HEK293 (cell line): ENCODE results near the gene STRN3.

Experiments
- CTCF ChIA-PET: fragments of 350-600 bp; formaldehyde crosslinking; extraction: SDS; loops from one replicate; lab custom pipeline; 2021; ENCODE audit warnings: antibody characterized with exemption; lab: Yijun Ruan, JAX
- POLR2A ChIA-PET: fragments of 300-600 bp; formaldehyde crosslinking; extraction: SDS; loops from one replicate; lab custom pipeline; 2020; ENCODE audit warnings: antibody characterized with exemption, inconsistent platforms; lab: Yijun Ruan, JAX
- H3K27ac ChIP-seq: fragments of 200-500 bp; sonication (Bioruptor generic); 2 replicates; pipeline ENCODE4 v1.5.1; 2014; ENCODE audit warnings: low read depth, low read length, control low read depth, inconsistent platforms; ENCODE audit errors: extremely low read depth
- H3K36me3 ChIP-seq, 2 experiments: fragments of 200-500 bp in 1 of 2; sonication (Bioruptor generic) in 1 of 2; 1 replicate in 1 of 2; 2 replicates in 1 of 2; pipeline ENCODE4 v1.5.1; 2014 to 2017; ENCODE audit warnings: inconsistent platforms in 2 of 2, low read length in 2 of 2; ENCODE audit not compliant: control insufficient read depth in 2 of 2, insufficient read depth in 1 of 2
- H3K4me1 ChIP-seq: fragments of 200-500 bp; sonication (Bioruptor generic); 2 replicates; pipeline ENCODE4 v1.5.1; 2014; ENCODE audit warnings: mild to moderate bottlenecking, low read length, inconsistent platforms; ENCODE audit not compliant: control insufficient read depth, insufficient read depth
- H3K4me3 ChIP-seq: 2 replicates; pipeline ENCODE4 v1.5.1; 2011; ENCODE audit warnings: low read depth, mild to moderate bottlenecking, control low read depth, low read length, moderate library complexity
- H3K9me3 ChIP-seq: fragments of 200-500 bp; sonication (Bioruptor generic); 2 replicates; pipeline ENCODE4 v1.5.1; 2014; ENCODE audit warnings: low read depth, low read length, inconsistent platforms; ENCODE audit not compliant: control insufficient read depth, insufficient read depth
- PRDM1 ChIP-seq: fragments of 450-650 bp; formaldehyde crosslinking; IDR thresholded peaks from 2 replicates; pipeline ENCODE4; 2016; ENCODE audit warnings: missing biosample characterization, missing genetic modification characterization
- SCRT2 ChIP-seq: fragments of 450-650 bp; formaldehyde crosslinking; IDR thresholded peaks from 2 replicates; pipeline ENCODE4 v1.5.1; 2016; ENCODE audit warnings: missing biosample characterization, missing genetic modification characterization
- ZNF175 ChIP-seq: fragments of 450-650 bp; formaldehyde crosslinking; IDR thresholded peaks from 2 replicates; pipeline ENCODE4 v1.5.1; 2016; ENCODE audit warnings: missing biosample characterization, missing genetic modification characterization
- ZNF544 ChIP-seq: fragments of 450-650 bp; formaldehyde crosslinking; IDR thresholded peaks from 2 replicates; pipeline ENCODE4 v1.5.0; 2017; ENCODE audit warnings: missing biosample characterization, missing genetic modification characterization
- ZNF548 ChIP-seq: fragments of 450-650 bp; formaldehyde crosslinking; IDR thresholded peaks from 2 replicates; pipeline ENCODE4 v1.5.1; 2016; ENCODE audit warnings: missing biosample characterization, missing genetic modification characterization
- ZNF626 ChIP-seq: fragments of 450-650 bp; sonication (Bioruptor Pico); formaldehyde crosslinking; IDR thresholded peaks from 2 replicates; pipeline ENCODE4 v1.5.1; 2018; ENCODE audit warnings: missing biosample characterization, missing genetic modification characterization, inconsistent platforms
- TF ChIP-seq, protein P1 (sequence below): fragments of 450-650 bp; formaldehyde crosslinking; conservative IDR thresholded peaks from 2 replicates; pipeline ENCODE4 v1.5.1; 2016; ENCODE audit warnings: low read depth, missing biosample characterization, missing genetic modification characterization
- TF ChIP-seq, protein P2 (sequence below): fragments of 450-650 bp; formaldehyde crosslinking; IDR thresholded peaks from 2 replicates; pipeline ENCODE4 v1.5.1; 2016; ENCODE audit warnings: missing biosample characterization, missing genetic modification characterization
- TF ChIP-seq, protein P3 (sequence below): fragments of 450-650 bp; formaldehyde crosslinking; IDR thresholded peaks from 2 replicates; pipeline ENCODE4 v1.5.1; 2016; ENCODE audit warnings: missing biosample characterization, missing genetic modification characterization
- TF ChIP-seq, protein P4 (sequence below): fragments of 450-650 bp; formaldehyde crosslinking; IDR thresholded peaks from 2 replicates; pipeline ENCODE4 v1.5.1; 2016; ENCODE audit warnings: missing biosample characterization, missing genetic modification characterization
- TF ChIP-seq, protein P5 (sequence below): fragments of 450-650 bp; formaldehyde crosslinking; IDR thresholded peaks from 2 replicates; pipeline ENCODE4 v1.5.0; 2017; ENCODE audit warnings: missing biosample characterization, missing genetic modification characterization, borderline replicate concordance
- TF ChIP-seq, protein P6 (sequence below): fragments of 450-650 bp; formaldehyde crosslinking; IDR thresholded peaks from 2 replicates; pipeline ENCODE4 v1.5.1; 2017; ENCODE audit warnings: missing biosample characterization, missing genetic modification characterization

STRN3 gene

DNA sequence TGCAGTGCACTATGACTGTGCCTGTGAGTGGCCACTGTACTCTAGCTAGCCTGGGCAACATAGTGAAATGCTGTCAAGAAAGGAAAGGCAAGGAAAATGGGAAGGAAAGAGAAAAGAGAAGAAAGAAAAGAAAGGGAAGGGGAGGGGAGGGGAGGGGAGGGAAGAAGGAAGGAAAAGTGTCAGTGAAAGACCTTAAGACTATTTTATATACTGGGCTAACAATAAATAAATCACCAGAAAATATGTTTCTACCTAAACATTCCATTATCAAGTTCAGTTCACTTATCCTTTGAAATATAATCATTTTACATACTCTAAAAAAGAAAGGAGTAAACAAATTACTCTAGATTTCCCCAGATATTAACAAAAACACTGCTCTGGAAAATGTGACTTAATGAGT lies 129.7 kb downstream of the STRN3 start (continued):
- no peak for TF ChIP-seq ZNF626 (tag by site-specific recombination)
- no peak for TF ChIP-seq SCRT2
- TF ChIP-seq ZNF175: no peak
- TF ChIP-seq PRDM1 (tag by site-specific recombination): 0 out of 2 replicates have a peak, but pooled peaks have one; percentile 42
- no peak for TF ChIP-seq ZNF544 (tag by site-specific recombination)
- TF ChIP-seq ZNF548: no peak
- TF ChIP-seq, all 188 proteins: peak for 2

DNA sequence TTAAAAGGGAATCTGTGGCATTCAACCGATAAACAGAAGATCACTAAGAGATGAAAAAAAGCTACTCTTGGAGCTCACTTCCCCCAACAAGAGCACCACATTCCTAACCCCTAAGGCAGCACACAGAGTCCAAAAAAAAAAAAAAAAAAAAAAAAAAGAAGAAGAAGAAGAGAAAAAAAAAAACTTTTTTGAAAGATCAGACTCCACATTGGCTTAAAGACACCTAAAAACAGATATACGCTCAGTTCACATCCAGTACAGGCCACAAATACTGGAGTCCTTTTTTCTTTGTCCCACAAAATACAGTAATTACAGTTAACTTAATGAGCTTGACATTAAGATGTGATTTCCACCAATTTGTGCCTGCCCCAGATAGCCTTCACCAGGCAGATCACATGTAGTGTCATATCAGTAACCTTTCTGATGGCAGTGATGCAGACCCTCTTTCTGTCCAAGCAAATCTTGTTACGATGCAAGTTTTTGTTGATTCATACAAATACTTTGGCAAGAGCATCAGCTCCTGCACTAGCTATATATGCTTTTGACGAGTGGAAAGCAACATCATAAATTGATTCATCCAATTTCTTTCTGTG lies 131.2 kb downstream of the STRN3 start:
- Histone ChIP-seq H3K4me1 (no peaks in the 10 kb centered on the region), H3K27ac (0 out of 2 replicates have a peak overlapping the region, but pooled peaks have one; percentile 8), H3K36me3 (peaks cover 30 to 41% of the 10 kb centered on the region in 2 experiments), H3K9me3 (no peaks in the 10 kb centered on the region), H3K4me3 (no peak overlapping the region)
- TF ChIP-seq, protein P1, sequence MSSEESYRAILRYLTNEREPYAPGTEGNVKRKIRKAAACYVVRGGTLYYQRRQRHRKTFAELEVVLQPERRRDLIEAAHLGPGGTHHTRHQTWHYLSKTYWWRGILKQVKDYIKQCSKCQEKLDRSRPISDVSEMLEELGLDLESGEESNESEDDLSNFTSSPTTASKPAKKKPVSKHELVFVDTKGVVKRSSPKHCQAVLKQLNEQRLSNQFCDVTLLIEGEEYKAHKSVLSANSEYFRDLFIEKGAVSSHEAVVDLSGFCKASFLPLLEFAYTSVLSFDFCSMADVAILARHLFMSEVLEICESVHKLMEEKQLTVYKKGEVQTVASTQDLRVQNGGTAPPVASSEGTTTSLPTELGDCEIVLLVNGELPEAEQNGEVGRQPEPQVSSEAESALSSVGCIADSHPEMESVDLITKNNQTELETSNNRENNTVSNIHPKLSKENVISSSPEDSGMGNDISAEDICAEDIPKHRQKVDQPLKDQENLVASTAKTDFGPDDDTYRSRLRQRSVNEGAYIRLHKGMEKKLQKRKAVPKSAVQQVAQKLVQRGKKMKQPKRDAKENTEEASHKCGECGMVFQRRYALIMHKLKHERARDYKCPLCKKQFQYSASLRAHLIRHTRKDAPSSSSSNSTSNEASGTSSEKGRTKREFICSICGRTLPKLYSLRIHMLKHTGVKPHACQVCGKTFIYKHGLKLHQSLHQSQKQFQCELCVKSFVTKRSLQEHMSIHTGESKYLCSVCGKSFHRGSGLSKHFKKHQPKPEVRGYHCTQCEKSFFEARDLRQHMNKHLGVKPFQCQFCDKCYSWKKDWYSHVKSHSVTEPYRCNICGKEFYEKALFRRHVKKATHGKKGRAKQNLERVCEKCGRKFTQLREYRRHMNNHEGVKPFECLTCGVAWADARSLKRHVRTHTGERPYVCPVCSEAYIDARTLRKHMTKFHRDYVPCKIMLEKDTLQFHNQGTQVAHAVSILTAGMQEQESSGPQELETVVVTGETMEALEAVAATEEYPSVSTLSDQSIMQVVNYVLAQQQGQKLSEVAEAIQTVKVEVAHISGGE (tag by site-specific recombination): no peak
- TF ChIP-seq, protein P2, sequence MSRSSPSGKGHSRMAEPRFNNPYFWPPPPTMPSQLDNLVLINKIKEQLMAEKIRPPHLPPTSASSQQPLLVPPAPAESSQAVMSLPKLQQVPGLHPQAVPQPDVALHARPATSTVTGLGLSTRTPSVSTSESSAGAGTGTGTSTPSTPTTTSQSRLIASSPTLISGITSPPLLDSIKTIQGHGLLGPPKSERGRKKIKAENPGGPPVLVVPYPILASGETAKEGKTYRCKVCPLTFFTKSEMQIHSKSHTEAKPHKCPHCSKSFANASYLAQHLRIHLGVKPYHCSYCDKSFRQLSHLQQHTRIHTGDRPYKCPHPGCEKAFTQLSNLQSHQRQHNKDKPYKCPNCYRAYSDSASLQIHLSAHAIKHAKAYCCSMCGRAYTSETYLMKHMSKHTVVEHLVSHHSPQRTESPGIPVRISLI: peak; percentile 76
- TF ChIP-seq, protein P3, sequence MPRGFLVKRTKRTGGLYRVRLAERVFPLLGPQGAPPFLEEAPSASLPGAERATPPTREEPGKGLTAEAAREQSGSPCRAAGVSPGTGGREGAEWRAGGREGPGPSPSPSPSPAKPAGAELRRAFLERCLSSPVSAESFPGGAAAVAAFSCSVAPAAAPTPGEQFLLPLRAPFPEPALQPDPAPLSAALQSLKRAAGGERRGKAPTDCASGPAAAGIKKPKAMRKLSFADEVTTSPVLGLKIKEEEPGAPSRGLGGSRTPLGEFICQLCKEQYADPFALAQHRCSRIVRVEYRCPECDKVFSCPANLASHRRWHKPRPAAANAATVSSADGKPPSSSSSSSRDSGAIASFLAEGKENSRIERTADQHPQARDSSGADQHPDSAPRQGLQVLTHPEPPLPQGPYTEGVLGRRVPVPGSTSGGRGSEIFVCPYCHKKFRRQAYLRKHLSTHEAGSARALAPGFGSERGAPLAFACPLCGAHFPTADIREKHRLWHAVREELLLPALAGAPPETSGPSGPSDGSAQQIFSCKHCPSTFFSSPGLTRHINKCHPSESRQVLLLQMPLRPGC (tag by site-specific recombination): no peak
- TF ChIP-seq, protein P4, sequence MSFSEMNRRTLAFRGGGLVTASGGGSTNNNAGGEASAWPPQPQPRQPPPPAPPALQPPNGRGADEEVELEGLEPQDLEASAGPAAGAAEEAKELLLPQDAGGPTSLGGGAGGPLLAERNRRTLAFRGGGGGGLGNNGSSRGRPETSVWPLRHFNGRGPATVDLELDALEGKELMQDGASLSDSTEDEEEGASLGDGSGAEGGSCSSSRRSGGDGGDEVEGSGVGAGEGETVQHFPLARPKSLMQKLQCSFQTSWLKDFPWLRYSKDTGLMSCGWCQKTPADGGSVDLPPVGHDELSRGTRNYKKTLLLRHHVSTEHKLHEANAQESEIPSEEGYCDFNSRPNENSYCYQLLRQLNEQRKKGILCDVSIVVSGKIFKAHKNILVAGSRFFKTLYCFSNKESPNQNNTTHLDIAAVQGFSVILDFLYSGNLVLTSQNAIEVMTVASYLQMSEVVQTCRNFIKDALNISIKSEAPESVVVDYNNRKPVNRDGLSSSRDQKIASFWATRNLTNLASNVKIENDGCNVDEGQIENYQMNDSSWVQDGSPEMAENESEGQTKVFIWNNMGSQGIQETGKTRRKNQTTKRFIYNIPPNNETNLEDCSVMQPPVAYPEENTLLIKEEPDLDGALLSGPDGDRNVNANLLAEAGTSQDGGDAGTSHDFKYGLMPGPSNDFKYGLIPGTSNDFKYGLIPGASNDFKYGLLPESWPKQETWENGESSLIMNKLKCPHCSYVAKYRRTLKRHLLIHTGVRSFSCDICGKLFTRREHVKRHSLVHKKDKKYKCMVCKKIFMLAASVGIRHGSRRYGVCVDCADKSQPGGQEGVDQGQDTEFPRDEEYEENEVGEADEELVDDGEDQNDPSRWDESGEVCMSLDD (tag by site-specific recombination): no peak
- CTCF ChIA-PET: interaction anchor here (0.6 to 0.7 kb wide), 3 partner anchors 50 to 260 kb away, joined by 4 to 5 read pairs (median 4); no protein-coding TSS in a partner anchor
- POLR2A ChIA-PET: interaction anchor here (0.7 to 1.0 kb wide), 2 partner anchors 11 to 38 kb away, joined by 3 to 5 read pairs; no protein-coding TSS in a partner anchor

DNA sequence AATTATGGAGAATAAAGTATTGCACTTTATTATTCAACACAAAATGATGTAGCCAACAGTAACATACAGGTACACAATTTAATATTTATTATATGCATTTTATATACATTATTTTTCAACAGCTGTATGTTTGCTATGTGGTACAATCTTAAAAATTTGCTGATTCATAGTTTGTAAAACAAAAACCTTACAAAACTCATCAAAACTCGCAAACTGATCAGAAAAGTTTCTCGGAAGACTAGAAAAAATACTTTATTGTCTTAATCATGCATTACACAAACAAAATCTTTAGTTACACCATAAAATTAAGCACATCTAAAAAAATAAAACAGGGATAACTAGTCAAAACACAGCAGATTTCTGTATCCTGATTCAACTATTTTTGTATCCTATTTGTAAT lies 132.4 kb downstream of the STRN3 start:
- Histone ChIP-seq H3K4me1 (no peaks in the 10 kb centered on the region), H3K9me3 (no peaks in the 10 kb centered on the region), H3K27ac (no peak overlapping the region), H3K4me3 (no peak overlapping the region), H3K36me3 (peaks cover 33 to 50% of the 10 kb centered on the region in 2 experiments)
- TF ChIP-seq, protein P5, sequence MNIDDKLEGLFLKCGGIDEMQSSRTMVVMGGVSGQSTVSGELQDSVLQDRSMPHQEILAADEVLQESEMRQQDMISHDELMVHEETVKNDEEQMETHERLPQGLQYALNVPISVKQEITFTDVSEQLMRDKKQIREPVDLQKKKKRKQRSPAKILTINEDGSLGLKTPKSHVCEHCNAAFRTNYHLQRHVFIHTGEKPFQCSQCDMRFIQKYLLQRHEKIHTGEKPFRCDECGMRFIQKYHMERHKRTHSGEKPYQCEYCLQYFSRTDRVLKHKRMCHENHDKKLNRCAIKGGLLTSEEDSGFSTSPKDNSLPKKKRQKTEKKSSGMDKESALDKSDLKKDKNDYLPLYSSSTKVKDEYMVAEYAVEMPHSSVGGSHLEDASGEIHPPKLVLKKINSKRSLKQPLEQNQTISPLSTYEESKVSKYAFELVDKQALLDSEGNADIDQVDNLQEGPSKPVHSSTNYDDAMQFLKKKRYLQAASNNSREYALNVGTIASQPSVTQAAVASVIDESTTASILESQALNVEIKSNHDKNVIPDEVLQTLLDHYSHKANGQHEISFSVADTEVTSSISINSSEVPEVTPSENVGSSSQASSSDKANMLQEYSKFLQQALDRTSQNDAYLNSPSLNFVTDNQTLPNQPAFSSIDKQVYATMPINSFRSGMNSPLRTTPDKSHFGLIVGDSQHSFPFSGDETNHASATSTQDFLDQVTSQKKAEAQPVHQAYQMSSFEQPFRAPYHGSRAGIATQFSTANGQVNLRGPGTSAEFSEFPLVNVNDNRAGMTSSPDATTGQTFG (tag by site-specific recombination): no peak
- TF ChIP-seq, protein P6, sequence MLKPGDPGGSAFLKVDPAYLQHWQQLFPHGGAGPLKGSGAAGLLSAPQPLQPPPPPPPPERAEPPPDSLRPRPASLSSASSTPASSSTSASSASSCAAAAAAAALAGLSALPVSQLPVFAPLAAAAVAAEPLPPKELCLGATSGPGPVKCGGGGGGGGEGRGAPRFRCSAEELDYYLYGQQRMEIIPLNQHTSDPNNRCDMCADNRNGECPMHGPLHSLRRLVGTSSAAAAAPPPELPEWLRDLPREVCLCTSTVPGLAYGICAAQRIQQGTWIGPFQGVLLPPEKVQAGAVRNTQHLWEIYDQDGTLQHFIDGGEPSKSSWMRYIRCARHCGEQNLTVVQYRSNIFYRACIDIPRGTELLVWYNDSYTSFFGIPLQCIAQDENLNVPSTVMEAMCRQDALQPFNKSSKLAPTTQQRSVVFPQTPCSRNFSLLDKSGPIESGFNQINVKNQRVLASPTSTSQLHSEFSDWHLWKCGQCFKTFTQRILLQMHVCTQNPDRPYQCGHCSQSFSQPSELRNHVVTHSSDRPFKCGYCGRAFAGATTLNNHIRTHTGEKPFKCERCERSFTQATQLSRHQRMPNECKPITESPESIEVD (tag by site-specific recombination): peak; percentile 54
- ChIA-PET POLR2A (no interaction called here), CTCF (no interaction called here)
